Spleen (tissue), 7 donors: Measurements from ENCODE around the gene OR2Z1.

Source experiments
- CTCF ChIP-seq, 11 experiments: fragments of 200-600 bp in 7 of 11; fragments of 450-650 bp in 4 of 11; sonication (generic) in 4 of 11; IDR thresholded peaks in 8 of 11; conservative IDR thresholded peaks in 3 of 11; 1 replicate in 7 of 11; 2 replicates in 4 of 11; pipeline versions ENCODE4 v1.4.0 to v1.8.0; 2016 to 2021; ENCODE audit warnings: antibody characterized with exemption in 11 of 11, inconsistent platforms in 4 of 11, mild to moderate bottlenecking in 1 of 11
- POLR2A ChIP-seq, 3 donors: fragments of 450-650 bp; IDR thresholded peaks; one replicate each; pipeline ENCODE4 v1.5.1; 2017; ENCODE audit warnings: antibody characterized with exemption in 3 of 3, mild to moderate bottlenecking in 1 of 3
- donor health status: DM: no; HTN: no; CAD: no; lungs with moderate emphysema.
- donor health status: DM: no; HTN: no; CAD: no.
- donor health status: DM: no; HTN: no; CAD: no.

GRCh38 chr19:8738377-8738776 is 16.9 kb downstream of the OR2Z1 start:
- TF ChIP-seq POLR2A (IDR thresholded peaks at IDR 0.05) (no peak), CTCF (IDR thresholded peaks at IDR 0.05 in 8 of 11, conservative IDR thresholded peaks at IDR 0.05 in 3 of 11) (no peak)
